Fibroblast of lung (primary cell): ENCODE data around the gene OGFR.

Experiments used
- CTCF ChIP-seq, 2 donors: IDR thresholded peaks in 1 of 2; conservative IDR thresholded peaks in 1 of 2; 1 replicate in 1 of 2; 2 replicates in 1 of 2; pipeline ENCODE4 v1.5.1; 2011 to 2012; ENCODE audit warnings: low read length in 2 of 2, control low read depth in 1 of 2, inconsistent platforms in 1 of 2, low read depth in 1 of 2, mild to moderate bottlenecking in 1 of 2
- EZH2 ChIP-seq: IDR thresholded peaks from 2 replicates; pipeline ENCODE4 v1.5.1; 2012; ENCODE audit warnings: low read length, control low read depth, mild to moderate bottlenecking; ENCODE audit errors: missing control alignments

GRCh38 chr20:62773845-62774714 lies 30.6 kb upstream of the OGFR start:
- TF ChIP-seq EZH2 (no peak), CTCF (conservative IDR thresholded peaks at IDR 0.05 in 1 of 2, IDR thresholded peaks at IDR 0.05 in 1 of 2; ENCODE audit: low read depth in 1 of 2, low read length in 2 of 2) (no peak)
